HepG2 (cell line): ENCODE results near the gene UBE2G2. TPM values are rescaled to one million over a fixed set of nuclear protein-coding genes. Genes with fewer than 3 reads are reported as not detected.
A peak's percentile ranks its signal among the peaks of the same experiment; 100 is the strongest.

Experiments used
- IRF9 ChIP-seq: sonication (generic); formaldehyde crosslinking; IDR thresholded peaks from 2 replicates; pipeline ENCODE4 v1.8.0; 2022; ENCODE audit warnings: missing genetic modification reagents, mild to moderate bottlenecking, borderline replicate concordance
- KDM4B ChIP-seq: sonication (generic); formaldehyde crosslinking; IDR thresholded peaks from 2 replicates; pipeline ENCODE4 v1.4.0; 2020; ENCODE audit warnings: missing genetic modification reagents
- MEF2D ChIP-seq: sonication (generic); formaldehyde crosslinking; IDR thresholded peaks from 2 replicates; pipeline ENCODE4 v1.5.1; 2020; ENCODE audit warnings: mild to moderate bottlenecking, missing genetic modification reagents
- NFYB ChIP-seq: sonication (generic); formaldehyde crosslinking; IDR thresholded peaks from 2 replicates; pipeline ENCODE4 v1.4.0; 2020; ENCODE audit warnings: missing genetic modification reagents
- POLR2AphosphoS5 ChIP-seq: IDR thresholded peaks from 2 replicates; pipeline ENCODE4 v1.6.1; 2012; ENCODE audit warnings: low read depth, low read length
- ZNF362 ChIP-seq: sonication (generic); formaldehyde crosslinking; IDR thresholded peaks from 2 replicates; pipeline ENCODE4 v1.4.0; 2020; ENCODE audit warnings: missing genetic modification reagents, mild to moderate bottlenecking, borderline replicate concordance
- ZNF724P ChIP-seq: sonication (generic); formaldehyde crosslinking; IDR thresholded peaks from 2 replicates; pipeline ENCODE4 v1.8.0; 2022; ENCODE audit warnings: missing genetic modification reagents, borderline replicate concordance
- ZNF792 ChIP-seq: IDR thresholded peaks from 2 replicates; pipeline ENCODE4 v1.6.1; 2016
- polyA plus RNA-seq, 8 experiments: library from polyadenylated mRNA; depleted of rRNA in 3 of 8; stranded (reverse) in 7 of 8; unstranded in 1 of 8; fragments of >200 nt; fragmentation: Illumina TruSeq in 4 of 8; extraction: Trizol in 4 of 8; gene quantifications; 2 replicates each; pipeline versions ENCODE4 v1.2.1 to v1.2.3, GENCODE V29; 2011 to 2016; ENCODE audit warnings: low read depth in 4 of 8, missing spikeins in 1 of 8, mixed read lengths in 1 of 8; ENCODE audit not compliant: insufficient read depth in 1 of 8
- total RNA-seq, 5 experiments: library from RNA; depleted of rRNA; stranded (reverse); fragments of >200 nt; fragmentation: Illumina TruSeq; extraction: Trizol; gene quantifications; 2 replicates each; pipeline ENCODE4 v1.2.3, GENCODE V29; 2016; ENCODE audit warnings: low read depth in 1 of 5
- TF ChIP-seq, protein P1 (sequence below): sonication (generic); formaldehyde crosslinking; IDR thresholded peaks from one replicate; pipeline ENCODE4 v1.5.1; 2020; ENCODE audit warnings: mild to moderate bottlenecking, missing genetic modification reagents; ENCODE audit errors: not compliant biosample characterization
- TF ChIP-seq, protein P2 (sequence below): sonication (generic); formaldehyde crosslinking; IDR thresholded peaks from 2 replicates; pipeline ENCODE4 v1.5.0; 2020; ENCODE audit warnings: mild to moderate bottlenecking, missing genetic modification reagents
- TF ChIP-seq, protein P3 (sequence below): sonication (generic); formaldehyde crosslinking; IDR thresholded peaks from 2 replicates; pipeline ENCODE4 v1.4.0; 2020; ENCODE audit warnings: mild to moderate bottlenecking, missing genetic modification reagents
- TF ChIP-seq, protein P4 (sequence below): sonication (generic); formaldehyde crosslinking; IDR thresholded peaks from 2 replicates; pipeline ENCODE4 v1.5.1; 2020; ENCODE audit warnings: missing genetic modification reagents, mild to moderate bottlenecking, borderline replicate concordance

The UBE2G2 gene
- total and polyA plus RNA-seq, 2 of the 13 experiments (the other 11 are each of a cell fraction or from before 2014, with no cell fraction given), result 55.4 to 92.0 TPM

- TF ChIP-seq, protein P1, sequence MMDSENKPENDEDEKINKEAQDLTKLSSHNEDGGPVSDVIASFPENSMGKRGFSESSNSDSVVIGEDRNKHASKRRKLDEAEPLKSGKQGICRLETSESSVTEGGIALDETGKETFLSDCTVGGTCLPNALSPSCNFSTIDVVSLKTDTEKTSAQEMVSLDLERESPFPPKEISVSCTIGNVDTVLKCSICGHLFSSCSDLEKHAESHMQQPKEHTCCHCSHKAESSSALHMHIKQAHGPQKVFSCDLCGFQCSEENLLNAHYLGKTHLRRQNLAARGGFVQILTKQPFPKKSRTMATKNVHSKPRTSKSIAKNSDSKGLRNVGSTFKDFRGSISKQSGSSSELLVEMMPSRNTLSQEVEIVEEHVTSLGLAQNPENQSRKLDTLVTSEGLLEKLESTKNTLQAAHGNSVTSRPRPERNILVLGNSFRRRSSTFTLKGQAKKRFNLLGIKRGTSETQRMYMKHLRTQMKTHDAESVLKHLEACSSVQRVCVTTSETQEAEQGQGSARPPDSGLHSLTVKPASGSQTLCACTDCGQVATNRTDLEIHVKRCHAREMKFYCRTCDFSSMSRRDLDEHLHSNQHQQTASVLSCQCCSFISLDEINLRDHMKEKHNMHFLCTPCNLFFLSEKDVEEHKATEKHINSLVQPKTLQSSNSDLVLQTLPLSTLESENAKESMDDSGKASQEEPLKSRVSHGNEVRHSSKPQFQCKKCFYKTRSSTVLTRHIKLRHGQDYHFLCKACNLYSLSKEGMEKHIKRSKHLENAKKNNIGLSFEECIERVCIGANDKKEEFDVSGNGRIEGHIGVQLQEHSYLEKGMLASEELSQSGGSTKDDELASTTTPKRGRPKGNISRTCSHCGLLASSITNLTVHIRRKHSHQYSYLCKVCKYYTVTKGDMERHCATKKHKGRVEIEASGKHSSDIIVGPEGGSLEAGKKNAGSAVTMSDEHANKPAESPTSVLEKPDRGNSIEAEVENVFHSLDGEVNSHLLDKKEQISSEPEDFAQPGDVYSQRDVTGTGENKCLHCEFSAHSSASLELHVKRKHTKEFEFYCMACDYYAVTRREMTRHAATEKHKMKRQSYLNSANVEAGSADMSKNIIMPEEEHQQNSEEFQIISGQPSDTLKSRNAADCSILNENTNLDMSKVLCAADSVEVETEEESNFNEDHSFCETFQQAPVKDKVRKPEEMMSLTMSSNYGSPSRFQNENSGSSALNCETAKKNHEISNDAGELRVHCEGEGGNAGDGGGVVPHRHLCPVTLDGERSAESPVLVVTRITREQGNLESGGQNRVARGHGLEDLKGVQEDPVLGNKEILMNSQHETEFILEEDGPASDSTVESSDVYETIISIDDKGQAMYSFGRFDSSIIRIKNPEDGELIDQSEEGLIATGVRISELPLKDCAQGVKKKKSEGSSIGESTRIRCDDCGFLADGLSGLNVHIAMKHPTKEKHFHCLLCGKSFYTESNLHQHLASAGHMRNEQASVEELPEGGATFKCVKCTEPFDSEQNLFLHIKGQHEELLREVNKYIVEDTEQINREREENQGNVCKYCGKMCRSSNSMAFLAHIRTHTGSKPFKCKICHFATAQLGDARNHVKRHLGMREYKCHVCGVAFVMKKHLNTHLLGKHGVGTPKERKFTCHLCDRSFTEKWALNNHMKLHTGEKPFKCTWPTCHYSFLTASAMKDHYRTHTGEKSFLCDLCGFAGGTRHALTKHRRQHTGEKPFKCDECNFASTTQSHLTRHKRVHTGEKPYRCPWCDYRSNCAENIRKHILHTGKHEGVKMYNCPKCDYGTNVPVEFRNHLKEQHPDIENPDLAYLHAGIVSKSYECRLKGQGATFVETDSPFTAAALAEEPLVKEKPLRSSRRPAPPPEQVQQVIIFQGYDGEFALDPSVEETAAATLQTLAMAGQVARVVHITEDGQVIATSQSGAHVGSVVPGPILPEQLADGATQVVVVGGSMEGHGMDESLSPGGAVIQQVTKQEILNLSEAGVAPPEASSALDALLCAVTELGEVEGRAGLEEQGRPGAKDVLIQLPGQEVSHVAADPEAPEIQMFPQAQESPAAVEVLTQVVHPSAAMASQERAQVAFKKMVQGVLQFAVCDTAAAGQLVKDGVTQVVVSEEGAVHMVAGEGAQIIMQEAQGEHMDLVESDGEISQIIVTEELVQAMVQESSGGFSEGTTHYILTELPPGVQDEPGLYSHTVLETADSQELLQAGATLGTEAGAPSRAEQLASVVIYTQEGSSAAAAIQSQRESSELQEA, result peak; percentile 30
- TF ChIP-seq ZNF362 (CRISPR knock-in tag) (no peak), KDM4B (0 out of 2 replicates have a peak, but pooled peaks have one; percentile 47), POLR2AphosphoS5 (peak; percentile 66; the same call in 1 of the 2 replicates), ZNF792 (CRISPR knock-in tag) (peak; percentile 84), NFYB (no peak), MEF2D (CRISPR knock-in tag) (peak; percentile 24; the same call in 1 of the 2 replicates), IRF9 (CRISPR knock-in tag) (peak; percentile 83), ZNF724P (no peak; the same call in 1 of the 2 replicates)
- TF ChIP-seq, protein P2, sequence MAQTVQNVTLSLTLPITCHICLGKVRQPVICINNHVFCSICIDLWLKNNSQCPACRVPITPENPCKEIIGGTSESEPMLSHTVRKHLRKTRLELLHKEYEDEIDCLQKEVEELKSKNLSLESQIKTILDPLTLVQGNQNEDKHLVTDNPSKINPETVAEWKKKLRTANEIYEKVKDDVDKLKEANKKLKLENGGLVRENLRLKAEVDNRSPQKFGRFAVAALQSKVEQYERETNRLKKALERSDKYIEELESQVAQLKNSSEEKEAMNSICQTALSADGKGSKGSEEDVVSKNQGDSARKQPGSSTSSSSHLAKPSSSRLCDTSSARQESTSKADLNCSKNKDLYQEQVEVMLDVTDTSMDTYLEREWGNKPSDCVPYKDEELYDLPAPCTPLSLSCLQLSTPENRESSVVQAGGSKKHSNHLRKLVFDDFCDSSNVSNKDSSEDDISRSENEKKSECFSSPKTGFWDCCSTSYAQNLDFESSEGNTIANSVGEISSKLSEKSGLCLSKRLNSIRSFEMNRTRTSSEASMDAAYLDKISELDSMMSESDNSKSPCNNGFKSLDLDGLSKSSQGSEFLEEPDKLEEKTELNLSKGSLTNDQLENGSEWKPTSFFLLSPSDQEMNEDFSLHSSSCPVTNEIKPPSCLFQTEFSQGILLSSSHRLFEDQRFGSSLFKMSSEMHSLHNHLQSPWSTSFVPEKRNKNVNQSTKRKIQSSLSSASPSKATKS (CRISPR knock-in tag), result no peak
- TF ChIP-seq, protein P3, sequence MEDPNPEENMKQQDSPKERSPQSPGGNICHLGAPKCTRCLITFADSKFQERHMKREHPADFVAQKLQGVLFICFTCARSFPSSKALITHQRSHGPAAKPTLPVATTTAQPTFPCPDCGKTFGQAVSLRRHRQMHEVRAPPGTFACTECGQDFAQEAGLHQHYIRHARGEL (CRISPR knock-in tag), result 0 out of 2 replicates have a peak, but pooled peaks have one; percentile 5
- TF ChIP-seq, protein P4, sequence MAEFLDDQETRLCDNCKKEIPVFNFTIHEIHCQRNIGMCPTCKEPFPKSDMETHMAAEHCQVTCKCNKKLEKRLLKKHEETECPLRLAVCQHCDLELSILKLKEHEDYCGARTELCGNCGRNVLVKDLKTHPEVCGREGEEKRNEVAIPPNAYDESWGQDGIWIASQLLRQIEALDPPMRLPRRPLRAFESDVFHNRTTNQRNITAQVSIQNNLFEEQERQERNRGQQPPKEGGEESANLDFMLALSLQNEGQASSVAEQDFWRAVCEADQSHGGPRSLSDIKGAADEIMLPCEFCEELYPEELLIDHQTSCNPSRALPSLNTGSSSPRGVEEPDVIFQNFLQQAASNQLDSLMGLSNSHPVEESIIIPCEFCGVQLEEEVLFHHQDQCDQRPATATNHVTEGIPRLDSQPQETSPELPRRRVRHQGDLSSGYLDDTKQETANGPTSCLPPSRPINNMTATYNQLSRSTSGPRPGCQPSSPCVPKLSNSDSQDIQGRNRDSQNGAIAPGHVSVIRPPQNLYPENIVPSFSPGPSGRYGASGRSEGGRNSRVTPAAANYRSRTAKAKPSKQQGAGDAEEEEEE (CRISPR knock-in tag), result no peak
Observed at GRCh38 chr21:44801468-44802395, at the start of gene UBE2G2 (continued).
